Measurements from ENCODE around the gene EHD1.
A peak's percentile ranks its signal among the peaks of the same experiment; 100 is the strongest.

Gene EHD1

GRCh38 chr11:64890522-64890939 lies 12.1 kb upstream of the EHD1 start:
- DNase-seq (ENCODE audit: low read depth in 2 of 2) = no peak

GRCh38 chr11:64888729-64889511 lies 10.5 kb upstream of the EHD1 start:
- DNase-seq (ENCODE audit: low read depth in 2 of 2) = no peak

GRCh38 chr11:64888406-64888728 lies 9.9 kb upstream of the EHD1 start:
- no peak for DNase-seq (ENCODE audit: low read depth in 2 of 2)

DNA sequence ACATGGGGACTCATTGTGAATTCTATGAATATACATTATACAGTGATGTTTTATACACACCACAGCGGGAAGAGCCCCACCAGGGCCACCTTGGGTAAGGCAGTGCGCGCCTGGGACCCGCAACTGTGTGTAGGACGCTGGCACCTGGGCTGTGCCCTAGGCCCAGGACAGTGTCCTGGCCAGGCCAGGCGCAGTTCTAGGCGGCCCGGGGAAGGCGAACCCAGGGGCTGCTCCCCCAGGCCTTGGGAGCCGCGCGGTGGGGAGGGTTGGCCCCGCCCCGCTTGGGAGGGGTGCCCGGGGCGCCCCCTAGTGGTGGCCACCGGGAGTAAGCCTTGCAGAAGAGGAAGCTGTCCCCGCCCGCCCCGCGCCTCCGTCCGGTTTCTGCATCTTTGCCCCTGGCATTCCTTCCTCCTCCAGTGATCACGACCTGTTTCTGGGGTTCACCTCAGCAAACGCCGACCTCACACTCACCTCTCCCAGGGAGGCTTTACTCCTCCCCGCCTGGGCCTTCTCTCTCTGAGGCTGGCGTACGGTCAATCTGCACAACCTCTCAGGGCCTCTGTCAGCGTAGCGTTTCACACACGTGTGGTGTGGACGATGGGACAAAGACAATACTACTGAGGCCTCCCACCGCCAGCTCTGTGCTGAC lies 9.5 kb upstream of the EHD1 start:
- DNase-seq (ENCODE audit: low read depth in 2 of 2) = peak; percentile 82 to 83

GRCh38 chr11:64887234-64887756 lies 8.9 kb upstream of the EHD1 start:
- DNase-seq (ENCODE audit: low read depth in 2 of 2) = no peak

- DNase-seq (ENCODE audit: low read depth in 2 of 2) = no peak
Observed at GRCh38 chr11:64885367-64886286, 7.2 kb upstream of the EHD1 start.

DNA sequence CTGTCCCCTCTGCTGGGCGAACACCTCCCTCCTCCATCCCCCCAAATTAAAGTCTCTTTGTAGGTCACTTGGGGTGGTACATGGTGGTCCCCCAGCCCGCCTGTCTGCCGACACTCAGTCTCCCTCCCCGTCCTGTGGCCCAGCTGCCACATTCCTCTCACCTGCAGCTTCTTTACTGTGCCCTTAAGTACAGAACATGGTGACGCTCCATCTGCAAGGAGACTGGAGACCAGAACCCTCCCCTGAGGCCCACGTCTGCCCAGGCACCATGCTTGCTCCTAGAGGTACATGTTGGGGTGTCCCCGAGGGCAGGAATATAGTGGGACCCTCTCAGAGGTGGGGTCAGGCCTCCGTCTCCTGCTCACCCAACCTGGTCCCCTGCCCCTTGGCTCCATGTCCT lies 5.6 kb upstream of the EHD1 start:
- no peak for DNase-seq (ENCODE audit: low read depth in 2 of 2)

GRCh38 chr11:64883575-64883974 lies 5.2 kb upstream of the EHD1 start:
- no peak for DNase-seq (ENCODE audit: low read depth in 2 of 2)

GRCh38 chr11:64882243-64882642 lies 3.8 kb upstream of the EHD1 start:
- DNase-seq (ENCODE audit: low read depth in 2 of 2) = no peak

- DNase-seq (ENCODE audit: low read depth in 2 of 2) = no peak
Observed at GRCh38 chr11:64881476-64881875, 3.1 kb upstream of the EHD1 start.

DNA sequence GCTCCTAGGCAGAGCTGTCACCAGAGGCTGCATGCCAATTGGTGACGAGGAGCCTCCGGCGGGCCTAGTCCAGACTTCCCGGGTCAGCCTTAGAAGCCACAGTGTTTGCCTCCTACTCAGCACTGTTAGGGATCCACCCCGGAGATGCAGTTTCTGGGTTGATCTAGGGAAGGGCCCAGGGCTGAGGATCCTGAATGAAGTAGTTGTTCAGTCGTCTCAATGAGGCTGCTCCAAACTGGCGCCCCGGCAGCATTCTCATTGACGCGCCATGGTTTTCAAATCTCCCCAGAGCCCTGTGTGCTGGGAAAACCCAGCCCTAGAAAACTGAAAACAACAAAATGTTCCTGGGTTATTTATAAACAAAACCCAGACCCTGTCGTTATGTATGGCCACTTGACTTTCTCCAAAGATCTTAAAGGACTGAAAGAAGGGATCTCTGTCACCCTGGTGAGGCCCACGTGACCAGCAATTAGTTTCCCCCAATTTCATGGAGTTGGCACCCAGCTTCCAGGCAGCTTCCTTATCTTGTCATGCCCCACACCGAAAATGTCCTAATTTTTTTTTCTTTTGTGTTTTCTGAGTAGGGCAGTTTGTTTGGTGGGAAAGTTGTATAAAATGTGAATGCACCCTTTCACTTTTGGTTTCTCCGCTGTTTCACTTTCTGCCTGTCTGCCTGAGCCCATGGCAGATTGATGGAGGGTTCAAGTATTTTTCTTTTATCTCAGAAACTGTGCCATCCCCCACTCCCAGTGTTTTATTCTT lies 2.0 kb upstream of the EHD1 start:
- DNase-seq (ENCODE audit: low read depth in 2 of 2) = no peak

- no peak for DNase-seq (ENCODE audit: low read depth in 2 of 2)
Observed at GRCh38 chr11:64879244-64879900, 951 bp upstream of the EHD1 start.

DNA sequence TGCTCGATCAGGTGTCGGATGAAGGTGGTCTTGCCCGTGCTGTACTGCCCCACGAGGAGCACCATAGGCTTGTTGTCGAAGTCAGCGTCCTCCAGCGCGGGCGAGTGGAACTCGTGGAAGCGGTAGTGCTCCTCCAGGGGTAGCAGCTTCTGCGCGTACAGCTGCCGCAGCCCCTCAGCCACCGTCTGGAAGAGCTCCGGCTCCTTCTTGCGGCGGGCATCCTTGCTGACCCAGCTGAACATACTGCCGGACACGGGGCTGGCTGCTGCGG lies 263 bp downstream of the EHD1 start:
- no peak for DNase-seq (ENCODE audit: low read depth in 2 of 2)

DNA sequence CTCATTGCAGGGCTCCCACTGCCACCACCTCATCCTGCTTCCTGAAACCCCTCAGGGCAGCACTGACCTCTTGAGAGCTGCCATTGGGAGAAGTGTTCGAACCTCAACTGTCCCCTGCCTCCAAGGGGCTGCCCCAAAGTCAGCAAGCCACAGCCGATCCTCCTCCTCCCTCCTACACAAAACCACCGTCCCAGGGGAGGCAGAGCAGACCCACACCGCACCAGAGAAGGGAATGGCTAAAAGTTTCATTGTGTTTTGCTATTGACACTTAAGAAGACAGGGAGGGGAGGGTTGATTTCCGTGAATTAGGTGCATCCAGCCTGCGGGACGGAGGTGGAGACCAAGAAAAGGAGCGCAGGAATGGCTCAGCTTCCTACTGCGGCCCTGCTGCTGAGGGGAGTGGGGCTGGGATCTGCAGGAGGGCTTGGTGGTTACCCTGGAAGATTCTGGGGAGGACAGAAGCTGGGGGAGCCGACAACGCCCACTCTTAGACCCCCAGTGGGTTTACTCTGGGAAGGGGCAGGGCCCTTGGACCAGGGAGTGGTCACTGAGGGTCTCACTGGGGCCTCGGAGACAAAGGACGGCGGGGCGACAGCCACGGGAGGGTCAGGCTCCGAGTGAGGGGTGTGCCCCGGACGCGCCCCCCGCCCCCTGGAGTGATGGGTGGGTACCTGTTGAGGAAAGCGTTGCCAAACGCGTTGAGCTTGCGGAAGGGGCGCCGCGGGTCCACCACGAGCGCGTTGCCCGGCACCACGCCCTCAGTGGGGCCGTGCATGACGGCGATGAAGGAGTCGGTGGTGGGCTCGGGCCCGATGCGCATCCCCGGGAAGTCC lies 815 bp downstream of the EHD1 start:
- no peak for DNase-seq (ENCODE audit: low read depth in 2 of 2)

- no peak for DNase-seq (ENCODE audit: low read depth in 2 of 2)
Observed at GRCh38 chr11:64876835-64877341, 1.5 kb downstream of the EHD1 start.

GRCh38 chr11:64876229-64876750 lies 2.1 kb downstream of the EHD1 start:
- no peak for DNase-seq (ENCODE audit: low read depth in 2 of 2)

- no peak for DNase-seq (ENCODE audit: low read depth in 2 of 2)
Observed at GRCh38 chr11:64875369-64876228, 2.8 kb downstream of the EHD1 start.

DNA sequence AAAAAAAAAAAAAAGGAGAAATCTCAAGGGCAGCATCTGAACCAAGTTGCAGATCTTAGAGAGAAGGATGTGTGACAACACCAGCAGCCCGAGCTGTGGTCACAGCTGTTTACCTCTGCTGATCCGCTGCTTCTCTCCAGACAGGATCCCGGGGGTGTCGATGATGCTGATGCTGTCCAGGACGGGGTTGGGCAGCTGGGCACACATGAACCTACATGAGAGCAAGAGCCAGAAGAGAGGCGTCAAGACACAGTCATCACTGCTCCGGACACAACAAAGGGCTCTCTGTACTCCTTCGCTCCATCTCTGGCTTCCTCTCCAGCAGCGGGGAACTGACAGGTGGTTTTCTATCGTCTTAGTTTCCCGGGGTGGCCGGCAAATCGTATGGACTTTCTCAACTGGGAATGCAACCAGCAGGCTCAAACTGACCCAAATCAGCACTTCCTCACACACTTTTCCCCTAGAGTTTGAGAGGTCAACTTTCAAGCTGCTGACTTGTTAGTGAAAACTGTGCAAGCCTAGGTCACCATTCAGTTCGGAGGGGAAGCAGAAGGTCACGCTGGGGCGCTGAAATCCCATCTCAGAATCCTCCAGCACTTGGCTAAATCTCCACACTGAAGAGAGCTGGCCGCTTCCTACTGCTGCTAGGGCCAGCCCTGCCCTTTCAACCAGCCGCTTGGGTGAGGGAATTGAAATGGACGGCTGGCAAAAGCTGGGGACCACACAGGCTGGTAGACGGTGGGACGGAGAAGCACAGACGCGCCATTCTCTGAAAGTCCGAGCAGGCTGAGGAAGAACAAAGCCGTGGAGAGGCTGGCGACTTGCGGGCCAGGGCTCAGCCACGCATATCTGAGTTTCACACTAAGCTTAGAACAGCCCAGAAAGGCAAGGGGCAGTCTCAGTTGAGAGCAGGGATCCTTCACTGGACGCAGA lies 3.8 kb downstream of the EHD1 start:
- DNase-seq (ENCODE audit: low read depth in 2 of 2) = no peak
